Measurements from ENCODE around the gene POC1B. TPM values are rescaled to one million over a fixed set of nuclear protein-coding genes. Genes with fewer than 3 reads are reported as not detected.

The POC1B gene
- total RNA-seq, 1 experiment from 2014 or later: 30.8 TPM

GRCh38 chr12:89392391-89392790 is 133.5 kb downstream of the POC1B start:
- no peak for DNase-seq (ENCODE audit: low spot score)
- Histone ChIP-seq H3K4me3 (ENCODE audit: low read depth, low read length, poor library complexity, severe bottlenecking) (no peak overlapping the region), H3K4me1 (ENCODE audit: insufficient read depth, low read length, poor library complexity, severe bottlenecking) (peaks cover 52% of the 10 kb centered on the region), H3K9me3 (ENCODE audit: low read depth, low read length, poor library complexity, severe bottlenecking) (no peaks in the 10 kb centered on the region), H3K36me3 (ENCODE audit: insufficient read depth, low read length, poor library complexity, severe bottlenecking) (no peaks in the 10 kb centered on the region), H3K27me3 (replicated peaks; ENCODE audit: insufficient read depth, low read depth, low read length, poor library complexity) (no peaks in the 10 kb centered on the region), H3K27ac (ENCODE audit: low read depth, low read length, poor library complexity, severe bottlenecking) (peak overlapping the region; percentile 88)
- BruUV-seq (replicated peaks): no TSS peak
- POLR2A ChIA-PET (ENCODE audit: low non-redundant PET): no interaction called here
- intact Hi-C loops (cut with micrococcal nuclease; ENCODE audit: unreplicated experiment): no loop called here
- no peak for TF ChIP-seq CTCF (conservative IDR thresholded peaks at IDR 0.05; ENCODE audit: low read depth, low read length)
- TF ChIP-seq EZH2 (IDR thresholded peaks at IDR 0.05; ENCODE audit: borderline replicate concordance, low read depth, low read length, poor library complexity, severe bottlenecking): no peak
- CTCF ChIA-PET: no interaction called here

- no peak for DNase-seq (ENCODE audit: low spot score)
- POLR2A ChIA-PET (ENCODE audit: low non-redundant PET): no interaction called here
- no peaks in the 10 kb centered on the region for H3K27me3 ChIP-seq (replicated peaks; ENCODE audit: insufficient read depth, low read depth, low read length, poor library complexity)
- no peaks in the 10 kb centered on the region for H3K9me3 ChIP-seq (ENCODE audit: low read depth, low read length, poor library complexity, severe bottlenecking)
- peaks cover 57% of the 10 kb centered on the region for H3K4me1 ChIP-seq (ENCODE audit: insufficient read depth, low read length, poor library complexity, severe bottlenecking)
- intact Hi-C loops (cut with micrococcal nuclease; ENCODE audit: unreplicated experiment): no loop called here
- no TSS peak for BruUV-seq (replicated peaks)
- H3K27ac ChIP-seq (ENCODE audit: low read depth, low read length, poor library complexity, severe bottlenecking): peak overlapping the region; percentile 88
- CTCF ChIA-PET: no interaction called here
- no peak overlapping the region for H3K4me3 ChIP-seq (ENCODE audit: low read depth, low read length, poor library complexity, severe bottlenecking)
- no peak for TF ChIP-seq EZH2 (IDR thresholded peaks at IDR 0.05; ENCODE audit: borderline replicate concordance, low read depth, low read length, poor library complexity, severe bottlenecking)
- TF ChIP-seq CTCF (conservative IDR thresholded peaks at IDR 0.05; ENCODE audit: low read depth, low read length): no peak
- H3K36me3 ChIP-seq (ENCODE audit: insufficient read depth, low read length, poor library complexity, severe bottlenecking): no peaks in the 10 kb centered on the region
Measured at GRCh38 chr12:89391726-89392336, 134.0 kb downstream of the POC1B start.

GRCh38 chr12:89390802-89391673 is 134.8 kb downstream of the POC1B start:
- H3K27me3 ChIP-seq (replicated peaks; ENCODE audit: insufficient read depth, low read depth, low read length, poor library complexity): no peaks in the 10 kb centered on the region
- H3K36me3 ChIP-seq (ENCODE audit: insufficient read depth, low read length, poor library complexity, severe bottlenecking): no peaks in the 10 kb centered on the region
- TF ChIP-seq EZH2 (IDR thresholded peaks at IDR 0.05; ENCODE audit: borderline replicate concordance, low read depth, low read length, poor library complexity, severe bottlenecking): no peak
- TF ChIP-seq CTCF (conservative IDR thresholded peaks at IDR 0.05; ENCODE audit: low read depth, low read length): no peak
- no peak for DNase-seq (ENCODE audit: low spot score)
- H3K27ac ChIP-seq (ENCODE audit: low read depth, low read length, poor library complexity, severe bottlenecking): peak overlapping the region; percentile 88
- intact Hi-C loops (cut with micrococcal nuclease; ENCODE audit: unreplicated experiment): loop anchor here (1.0 kb wide), 2 partner anchors 39 to 60 kb away; partner anchors contain the start of gene DUSP6
- no peak overlapping the region for H3K4me3 ChIP-seq (ENCODE audit: low read depth, low read length, poor library complexity, severe bottlenecking)
- H3K4me1 ChIP-seq (ENCODE audit: insufficient read depth, low read length, poor library complexity, severe bottlenecking): peaks cover 65% of the 10 kb centered on the region
- BruUV-seq (replicated peaks): no TSS peak
- ChIA-PET CTCF (interaction anchor here (0.6 to 0.8 kb wide), 2 partner anchors 229 to 372 kb away, joined by 3 read pairs; no protein-coding TSS in a partner anchor), POLR2A (ENCODE audit: low non-redundant PET) (interaction anchor here (0.7 to 1.0 kb wide), 2 partner anchors 39 to 61 kb away, joined by 3 to 6 read pairs; partner anchors contain the start of gene DUSP6)
- no peaks in the 10 kb centered on the region for H3K9me3 ChIP-seq (ENCODE audit: low read depth, low read length, poor library complexity, severe bottlenecking)

Measured in A673 (cell line).